Activated CD4-positive, alpha-beta T cell treated with anti-CD3 and anti-CD28 coated beads, Interleukin-2, amount 50 U/mL, for 4 hours (primary cell): Measurements from ENCODE around the gene SPOPL.
"Not testable (repeated sequence)": the region's sequence is repeated elsewhere in the genome, so short reads cannot be mapped to it uniquely, and the experiment has no call there.

Experiments
- DNase-seq, 2 experiments: peaks; one replicate each; pipeline ENCODE4 v3.0.0-alpha.2; 2020

Gene SPOPL

DNA sequence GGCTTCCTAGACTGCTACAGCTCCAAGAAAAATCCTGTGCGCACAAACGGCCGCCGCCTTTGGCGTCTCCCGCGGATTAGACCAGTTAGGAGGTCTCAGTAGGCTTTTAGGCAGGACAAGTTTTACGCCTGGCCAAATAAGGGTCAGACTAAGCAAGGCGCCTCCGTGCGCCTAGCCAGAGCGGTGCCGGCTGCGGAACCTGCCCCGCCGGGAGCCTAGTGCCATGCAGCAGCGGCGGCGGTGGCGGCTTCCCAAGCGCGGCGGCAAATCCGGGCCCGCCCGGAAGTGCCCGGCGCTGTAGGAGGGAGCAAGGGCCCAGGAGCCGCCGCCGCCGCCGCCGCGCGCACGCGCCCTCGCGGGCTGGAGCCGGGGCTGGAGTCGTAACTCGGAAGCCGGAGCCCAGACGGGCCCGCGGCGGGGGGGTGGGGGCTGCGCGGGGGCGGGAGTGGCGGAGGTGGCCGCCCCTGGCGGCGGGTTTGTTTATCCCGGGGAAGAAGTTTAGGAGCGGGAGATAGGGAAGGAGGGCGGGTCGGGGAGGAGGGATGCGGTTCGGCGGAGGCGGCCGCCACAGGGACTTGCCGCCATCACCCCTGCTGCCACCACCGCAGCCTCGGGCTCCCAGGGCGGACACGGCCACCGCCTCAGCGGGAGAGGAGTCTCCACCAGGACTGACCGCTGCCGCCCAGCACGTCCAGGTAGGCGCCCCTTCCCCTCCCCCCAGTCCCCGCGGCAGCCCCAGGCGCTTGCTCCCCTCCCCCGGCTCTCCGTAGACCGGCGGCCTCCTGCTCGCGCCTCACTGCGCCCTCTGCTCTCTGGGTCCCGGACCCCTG, at the start of gene SPOPL:
TSS of gene SPOPL (plus strand) at position 346 of the 830 bp plus-strand sequence. CDS start 48,447 bp downstream, outside the sequence.
- DNase-seq, result peak; percentile 71 to 78

DNA sequence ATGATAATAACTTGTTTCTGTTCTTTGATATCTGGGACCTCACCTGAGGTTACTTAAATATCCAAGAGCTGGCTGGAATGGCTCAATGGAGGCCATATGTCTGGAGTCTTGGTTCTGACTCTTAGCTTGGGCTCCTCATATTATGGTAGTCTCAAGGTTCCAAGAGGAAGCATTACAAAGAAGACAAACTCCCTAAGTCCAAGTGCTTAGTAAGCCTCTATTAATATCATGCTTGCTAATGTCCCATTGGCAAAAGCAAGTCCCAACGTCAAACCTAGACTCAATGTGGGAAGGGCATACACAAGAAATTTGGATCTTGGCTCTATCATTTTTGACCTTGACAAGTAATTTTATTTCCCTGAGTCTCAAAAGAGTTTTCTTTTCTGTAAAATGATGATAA, 49.2 kb upstream of the SPOPL start:
- no peak for DNase-seq

DNA sequence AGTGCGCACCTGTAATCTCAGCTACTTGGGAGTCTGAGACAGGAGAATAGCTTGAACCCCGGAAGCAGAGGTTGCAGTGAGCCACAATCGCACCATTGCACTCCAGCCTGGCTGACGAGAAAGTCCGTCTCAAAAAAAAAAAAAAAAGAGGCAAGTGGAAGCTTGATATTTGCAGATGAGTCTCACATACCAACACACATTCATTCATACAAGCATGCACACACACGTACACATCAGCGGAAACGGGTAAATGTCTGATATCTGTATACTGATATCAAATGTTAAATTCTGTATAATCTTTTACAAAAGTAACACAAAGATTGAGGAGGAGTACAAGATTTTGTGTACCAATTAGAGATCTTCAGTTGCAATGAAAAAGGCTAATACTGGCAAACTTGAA, 47.8 kb upstream of the SPOPL start:
- DNase-seq, result no peak

- no peak for DNase-seq
Observed at GRCh38 chr2:138454761-138455160, 46.8 kb upstream of the SPOPL start.

GRCh38 chr2:138455275-138455674, 46.3 kb upstream of the SPOPL start:
- no peak for DNase-seq

DNA sequence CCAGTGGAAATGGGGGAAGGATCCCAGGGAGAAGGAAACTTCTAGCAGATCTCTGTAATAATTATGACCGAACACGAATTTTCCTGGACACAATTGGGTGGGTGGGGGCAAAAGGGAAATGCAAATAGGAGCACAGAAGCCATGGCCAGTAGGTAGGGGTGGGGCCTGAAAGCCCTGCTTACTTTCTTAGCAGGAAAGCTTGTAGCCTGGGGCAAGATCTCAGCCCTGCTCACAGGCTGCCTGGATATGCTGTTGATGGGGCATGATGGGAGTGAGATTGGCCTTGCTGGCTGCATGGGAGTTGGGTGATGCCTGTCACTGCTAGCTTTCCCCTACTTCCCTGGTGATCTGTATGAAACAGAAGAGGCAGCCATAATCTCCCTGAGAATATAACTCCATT, 45.9 kb upstream of the SPOPL start:
- no peak for DNase-seq

GRCh38 chr2:138462689-138463088, 38.9 kb upstream of the SPOPL start:
- DNase-seq, result not testable (repeated sequence)

DNA sequence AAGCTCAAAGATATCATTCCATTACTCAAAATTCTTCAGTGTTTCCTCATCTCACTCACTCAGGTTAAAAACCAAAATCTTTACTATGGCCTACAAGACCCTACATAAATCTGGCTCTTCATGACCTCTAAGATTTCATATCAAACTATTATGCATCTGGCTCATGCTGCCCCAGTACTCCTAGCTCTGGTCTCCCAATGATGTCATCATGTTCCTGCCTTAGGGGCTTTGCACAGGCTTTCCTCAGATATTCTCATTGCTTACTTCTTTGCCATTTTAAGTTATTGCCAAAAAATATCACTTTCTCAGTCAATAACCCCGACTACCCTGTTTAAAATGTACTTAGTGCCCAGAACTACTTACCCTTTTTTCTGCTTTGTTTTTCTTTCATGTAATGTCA, 33.0 kb upstream of the SPOPL start:
- no peak for DNase-seq

DNA sequence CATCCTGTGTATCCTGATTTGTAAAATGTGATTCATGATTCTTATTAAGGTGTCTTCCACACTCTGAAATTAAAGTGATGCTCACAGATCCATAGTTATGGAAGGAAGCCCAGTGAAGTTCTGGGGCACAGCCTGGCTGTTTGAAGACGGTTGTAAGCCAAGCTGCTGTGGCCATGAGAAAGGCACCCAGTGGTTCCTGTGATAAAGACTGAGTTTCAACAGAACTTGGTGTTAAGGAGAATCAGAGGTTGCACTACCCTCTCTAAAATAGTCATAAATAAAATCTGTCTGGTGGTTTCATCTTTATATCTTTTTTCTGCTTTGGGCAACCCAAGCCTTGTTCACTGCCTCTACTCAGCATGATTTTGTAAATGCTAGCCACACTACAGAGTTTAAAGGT, 32.2 kb upstream of the SPOPL start:
- no peak for DNase-seq

DNA sequence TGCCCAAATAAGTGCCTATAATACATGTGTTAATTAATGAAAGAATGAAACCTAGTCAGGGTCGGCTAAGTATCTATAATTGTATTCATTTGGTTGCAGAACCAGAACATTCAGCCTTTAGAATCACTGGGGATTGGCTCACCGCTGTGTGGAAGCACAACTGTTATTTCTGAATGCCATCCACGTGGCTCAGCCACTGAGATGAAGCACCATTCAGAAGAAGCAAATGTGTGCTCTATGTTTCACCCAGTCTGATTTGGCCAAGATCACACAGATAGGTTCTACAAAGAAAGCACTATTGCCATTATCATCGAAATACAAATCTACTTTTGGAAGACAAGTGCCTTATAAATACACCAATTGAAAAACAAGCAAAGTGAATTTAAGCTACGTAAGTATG, 30.6 kb upstream of the SPOPL start:
- no peak for DNase-seq

DNA sequence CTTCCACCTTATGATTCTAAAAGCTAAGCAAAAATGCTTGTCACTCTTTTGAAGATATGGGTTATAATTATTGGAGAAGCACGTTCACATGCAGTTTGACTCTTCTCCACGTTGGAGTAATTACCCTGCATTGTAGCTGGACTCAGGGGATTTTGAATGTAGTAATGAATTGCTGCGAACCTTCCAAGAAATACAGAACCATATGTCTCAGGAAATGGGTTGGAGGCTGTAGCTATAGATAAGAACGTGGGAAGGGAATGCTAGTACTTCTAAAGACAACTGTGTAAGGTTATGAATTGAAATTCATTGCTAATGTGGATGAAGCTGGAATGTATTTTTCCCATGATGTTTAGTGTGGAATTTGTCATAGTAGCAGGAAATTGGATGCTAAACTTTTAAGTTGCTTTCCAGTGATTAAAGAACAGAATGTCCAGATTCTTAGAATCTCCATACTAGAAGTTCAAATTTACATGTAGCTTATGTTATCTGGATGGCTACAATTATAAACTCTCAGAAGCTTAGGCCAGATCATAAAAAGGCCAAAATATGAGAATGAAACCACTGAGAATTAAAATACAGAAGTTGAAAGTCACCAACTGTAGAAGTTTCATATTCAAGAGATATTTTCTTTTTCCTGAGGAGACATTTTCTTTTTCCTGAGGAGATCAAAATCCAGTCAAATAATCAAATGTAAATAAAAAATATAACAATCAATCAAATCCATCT, 27.3 kb upstream of the SPOPL start:
- no peak for DNase-seq

DNA sequence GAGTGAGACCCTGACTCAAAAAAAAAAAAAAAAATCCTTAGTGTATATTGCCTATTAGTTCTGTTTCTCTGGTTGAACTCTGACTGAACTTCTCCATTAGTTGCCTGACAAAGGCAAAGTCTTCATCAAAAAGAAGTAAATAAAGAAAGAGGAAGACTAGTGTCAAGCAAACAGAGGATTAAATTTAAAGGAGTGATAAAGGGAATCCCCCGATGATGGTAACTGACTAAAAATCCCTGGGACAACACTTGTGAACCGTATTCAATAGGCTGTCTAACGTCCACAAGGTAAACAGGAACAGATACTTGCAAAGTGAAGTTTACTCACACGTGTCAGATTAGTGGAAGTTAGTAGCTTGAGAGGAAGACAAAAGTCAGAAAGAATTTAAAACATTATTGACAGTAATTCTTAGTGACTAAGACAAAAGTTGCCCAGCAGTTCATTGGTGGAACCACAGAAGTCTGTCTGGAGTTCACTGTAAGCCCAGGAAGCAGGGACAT, 26.2 kb upstream of the SPOPL start:
- DNase-seq, result no peak

GRCh38 chr2:138476186-138476585, 25.4 kb upstream of the SPOPL start:
- no peak for DNase-seq

DNA sequence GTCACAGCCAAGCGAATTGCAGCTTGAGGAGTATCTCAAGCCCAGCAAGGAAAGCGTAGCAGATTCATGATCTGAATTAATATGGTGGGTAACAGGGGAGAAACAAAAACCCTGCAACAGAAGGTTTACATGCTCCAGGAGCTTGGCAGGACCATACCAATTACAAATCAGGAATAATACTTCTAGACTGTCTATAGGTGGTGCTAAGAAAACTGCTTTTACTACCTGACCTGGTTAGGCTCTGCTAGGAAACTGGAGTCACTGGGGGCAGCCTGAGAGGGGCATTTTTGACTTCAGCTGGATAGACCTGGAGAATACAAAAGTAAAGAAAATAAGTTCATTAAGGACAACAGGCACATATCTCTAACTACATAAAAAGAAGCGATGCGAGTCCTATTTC, 24.6 kb upstream of the SPOPL start:
- no peak for DNase-seq

- not testable (repeated sequence) for DNase-seq
Observed at GRCh38 chr2:138482796-138483195, 18.8 kb upstream of the SPOPL start.

DNA sequence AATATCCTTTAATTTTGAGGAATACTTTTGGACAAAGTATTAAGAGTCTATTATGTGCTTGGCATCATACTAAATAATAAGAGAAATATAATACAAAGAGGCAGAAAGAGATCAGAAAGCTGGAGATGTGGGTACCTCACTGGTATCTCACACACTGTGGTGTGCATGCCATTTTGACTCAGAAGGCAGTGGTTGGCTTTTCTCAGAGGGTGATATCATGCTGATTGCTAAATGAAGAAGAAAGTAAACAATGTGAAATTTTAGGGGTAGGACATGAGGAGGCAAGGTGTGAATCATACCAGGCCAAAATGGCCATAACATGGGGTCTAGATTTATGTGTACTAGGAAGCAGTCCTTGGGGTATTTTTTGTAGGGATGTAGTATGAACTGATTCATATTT, 16.6 kb upstream of the SPOPL start:
- DNase-seq, result no peak

DNA sequence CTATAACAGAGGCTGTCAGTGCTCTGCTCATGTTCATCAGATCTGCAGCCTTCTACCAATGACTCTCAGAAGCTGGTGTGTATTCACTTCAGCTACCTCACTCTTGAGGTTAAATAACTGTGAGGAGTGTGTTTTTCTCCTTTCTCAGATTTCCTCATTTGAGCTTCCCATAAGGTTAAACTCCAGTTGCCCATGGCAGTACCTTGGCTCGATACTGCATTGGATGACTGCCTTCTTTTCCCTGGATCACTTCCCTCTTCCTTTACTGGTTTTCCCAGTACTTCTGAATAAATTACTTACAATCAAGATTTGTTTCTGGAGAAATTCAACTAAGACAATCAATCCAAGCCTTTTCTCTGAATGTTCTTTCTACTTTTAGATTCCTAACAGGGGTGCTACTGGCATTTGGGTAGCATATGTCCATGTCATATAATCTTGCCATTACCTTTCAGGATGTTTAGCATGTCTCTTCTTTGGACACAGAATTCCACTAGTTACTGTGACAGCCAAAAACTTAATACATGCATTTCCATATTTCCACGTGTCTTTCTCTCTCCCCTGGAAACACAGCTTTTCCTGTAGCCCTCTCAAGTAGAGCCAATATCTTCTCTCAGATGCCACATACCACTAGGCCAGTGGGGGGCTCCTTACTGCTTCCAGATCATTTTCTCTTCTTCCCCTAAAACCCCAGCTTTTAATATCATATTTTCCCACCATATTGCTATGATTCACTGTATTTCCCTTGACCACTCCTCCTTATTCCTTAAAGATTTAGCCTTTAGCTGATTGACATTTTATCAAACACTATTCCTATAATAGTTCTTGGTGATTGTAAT, 15.0 kb upstream of the SPOPL start:
- DNase-seq, result no peak

GRCh38 chr2:138490673-138491494, 10.7 kb upstream of the SPOPL start:
- DNase-seq, result no peak

DNA sequence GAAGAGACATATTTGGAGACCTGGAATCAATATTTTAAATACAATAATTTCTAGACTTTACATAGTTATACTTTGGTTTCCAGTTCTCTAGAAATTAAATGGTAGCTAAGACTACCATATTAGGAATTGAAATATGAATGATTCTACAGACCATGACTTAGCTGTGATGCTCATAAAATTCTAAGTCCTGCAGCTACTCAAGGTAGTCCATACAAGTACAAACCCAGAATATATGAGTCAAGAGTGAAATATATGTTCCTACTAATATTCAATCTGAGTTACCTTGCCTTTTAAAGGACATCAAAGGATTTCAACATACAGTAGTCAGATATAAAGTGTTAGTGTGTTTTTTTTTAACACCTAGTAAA, 10.1 kb upstream of the SPOPL start:
- DNase-seq, result no peak

DNA sequence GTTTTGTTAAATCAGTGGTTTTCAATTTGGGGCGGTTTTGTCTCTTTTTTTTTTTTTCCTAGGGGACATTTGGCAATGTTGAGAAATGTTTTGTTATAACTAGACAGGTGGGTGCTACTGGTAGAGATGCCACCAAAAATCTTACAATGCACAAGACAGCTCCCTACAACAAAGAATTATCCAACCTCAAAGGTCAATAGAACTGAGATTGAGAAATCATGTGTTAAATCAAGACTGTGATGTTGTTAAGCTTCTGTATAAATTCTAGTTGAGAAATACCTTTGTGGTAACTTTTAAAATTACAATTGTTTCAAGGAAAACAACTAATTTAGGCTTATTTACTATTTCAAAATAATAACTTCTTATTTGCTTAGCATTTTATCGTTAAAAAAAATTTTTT, 9.4 kb upstream of the SPOPL start:
- DNase-seq, result no peak

DNA sequence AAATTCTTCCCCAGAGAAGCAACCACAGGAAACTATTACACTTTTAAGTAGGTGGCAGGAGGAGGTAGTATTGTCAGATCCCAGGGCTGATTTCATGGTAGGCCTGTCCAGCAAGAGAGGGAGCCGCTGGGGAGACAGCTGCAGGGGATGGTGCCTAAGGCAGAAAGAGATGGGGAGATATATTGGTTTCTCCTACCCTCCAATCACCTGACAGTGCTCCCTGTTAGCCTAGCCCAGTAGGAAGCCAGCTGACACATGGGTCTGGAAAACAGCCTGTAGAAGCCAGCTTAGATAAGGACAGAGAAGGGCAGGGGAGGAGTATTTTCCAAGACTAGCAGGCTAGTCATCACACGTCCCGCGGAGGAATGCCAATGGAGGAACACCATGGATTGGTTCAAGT, 8.2 kb upstream of the SPOPL start:
- DNase-seq, result no peak

- DNase-seq, result no peak
Observed at GRCh38 chr2:138494265-138494966, 7.2 kb upstream of the SPOPL start.
